Liver (tissue), 9 donors: ENCODE data around the gene HSPA12B. TPM values are rescaled to one million over a fixed set of nuclear protein-coding genes. Genes with fewer than 3 reads are reported as not detected.

Experiments
- DNase-seq: peaks from one replicate; pipeline ENCODE4 v3.0.0-alpha.2; 2017; ENCODE audit warnings: low spot score
- H3K27ac ChIP-seq, 2 donors: one replicate each; pipeline ENCODE4 v1.7.0; 2013; ENCODE audit warnings: inconsistent platforms in 2 of 2, low read length in 2 of 2, control low read depth in 1 of 2, low read depth in 1 of 2, mild to moderate bottlenecking in 1 of 2
- H3K27me3 ChIP-seq, 4 donors: one replicate each; pipeline versions ENCODE4 v1.6.1 to v1.7.0; 2013; ENCODE audit warnings: low read length in 3 of 4, inconsistent platforms in 1 of 4, mild to moderate bottlenecking in 1 of 4, moderate library complexity in 1 of 4; ENCODE audit not compliant: control insufficient read depth in 4 of 4, insufficient read depth in 4 of 4
- H3K36me3 ChIP-seq, 4 donors: one replicate each; pipeline versions ENCODE4 v1.6.1 to v1.7.0; 2013; ENCODE audit warnings: low read length in 3 of 4, mild to moderate bottlenecking in 3 of 4, low read depth in 1 of 4, moderate library complexity in 1 of 4; ENCODE audit not compliant: control insufficient read depth in 4 of 4, insufficient read depth in 3 of 4
- H3K4me1 ChIP-seq, 4 donors: one replicate each; pipeline versions ENCODE4 v1.6.1 to v1.7.0; 2013; ENCODE audit warnings: low read length in 3 of 4, mild to moderate bottlenecking in 3 of 4, moderate library complexity in 1 of 4; ENCODE audit not compliant: control insufficient read depth in 4 of 4, insufficient read depth in 4 of 4
- H3K4me3 ChIP-seq, 3 donors: one replicate each; pipeline versions ENCODE4 v1.6.1 to v1.7.0; 2013; ENCODE audit warnings: low read length in 3 of 3, control low read depth in 1 of 3, low read depth in 1 of 3, mild to moderate bottlenecking in 1 of 3
- H3K9ac ChIP-seq, 2 donors: one replicate each; pipeline ENCODE4 v1.7.0; 2013; ENCODE audit warnings: low read length in 2 of 2, mild to moderate bottlenecking in 2 of 2, moderate library complexity in 2 of 2, control low read depth in 1 of 2, low read depth in 1 of 2
- H3K9me3 ChIP-seq, 4 donors: one replicate each; pipeline versions ENCODE4 v1.6.1 to v1.7.0; 2013; ENCODE audit warnings: low read length in 3 of 4; ENCODE audit not compliant: control insufficient read depth in 4 of 4
- FOXA2 ChIP-seq: IDR thresholded peaks from 2 replicates; pipeline ENCODE4 v1.6.1; 2016; ENCODE audit warnings: antibody characterized with exemption
- GABPA ChIP-seq, 2 donors: IDR thresholded peaks in 1 of 2; conservative IDR thresholded peaks in 1 of 2; 2 replicates each; pipeline ENCODE4 v1.6.1; 2016; ENCODE audit warnings: antibody characterized with exemption in 2 of 2, mild to moderate bottlenecking in 1 of 2, moderate library complexity in 1 of 2
- HNF4A ChIP-seq, 2 donors: conservative IDR thresholded peaks; 2 replicates each; pipeline ENCODE4 v1.6.1; 2016; ENCODE audit warnings: antibody characterized with exemption in 2 of 2, mild to moderate bottlenecking in 2 of 2
- HNF4G ChIP-seq: IDR thresholded peaks from 2 replicates; pipeline ENCODE4 v1.6.1; 2016; ENCODE audit warnings: antibody characterized with exemption
- JUND ChIP-seq, 2 donors: IDR thresholded peaks; 2 replicates each; pipeline ENCODE4 v1.6.1; 2016; ENCODE audit warnings: antibody characterized with exemption in 2 of 2
- NR2F2 ChIP-seq: IDR thresholded peaks from 2 replicates; pipeline ENCODE4 v1.6.1; 2016; ENCODE audit warnings: antibody characterized with exemption
- SP1 ChIP-seq: IDR thresholded peaks from 2 replicates; pipeline ENCODE4 v1.6.1; 2018; ENCODE audit warnings: antibody characterized with exemption, mild to moderate bottlenecking
- TAF1 ChIP-seq: conservative IDR thresholded peaks from 2 replicates; pipeline ENCODE4 v1.6.1; 2016; ENCODE audit warnings: antibody characterized with exemption, mild to moderate bottlenecking
- YY1 ChIP-seq: IDR thresholded peaks from 2 replicates; pipeline ENCODE4 v1.6.1; 2016; ENCODE audit warnings: antibody characterized with exemption, mild to moderate bottlenecking
- ZBTB33 ChIP-seq: IDR thresholded peaks from 2 replicates; pipeline ENCODE4 v1.6.1; 2016; ENCODE audit warnings: antibody characterized with exemption
- WGBS: extraction: QIAGEN DNeasy Blood & Tissue Kit; methylation state at CpG from one replicate; pipeline ENCODE4 v1.1.7; 2013; 5-methylcytosine and 5-hydroxymethylcytosine counted together
- polyA plus RNA-seq, 2 donors: library from polyadenylated mRNA; stranded (reverse) in 1 of 2; unstranded in 1 of 2; fragments of 200-250 nt in 1 of 2; fragments of >200 nt in 1 of 2; fragmentation: Nextera tagmentation in 1 of 2; extraction: Ambion mirVana in 1 of 2; gene quantifications; one replicate each; pipeline versions ENCODE4 v1.2.1 to v1.2.3, GENCODE V29; 2013 to 2015
- total RNA-seq, 2 donors: library from RNA; depleted of rRNA; stranded (reverse); fragments of >200 nt; gene quantifications; one replicate each; pipeline ENCODE4 v1.2.3, GENCODE V29; 2014
- donor health status: healthy.
- donor health status: healthy.
- donor health status: healthy.
- donor health status: healthy.
- donor health status: healthy.

HSPA12B gene
- total and polyA plus RNA-seq, 4 donors: 0.72 to 1.8 (median 0.87) TPM

GRCh38 chr20:3801846-3802245, 69.4 kb downstream of the HSPA12B start:
- Histone ChIP-seq H3K4me3 (no peak overlapping the region), H3K4me1 (peaks cover 16 to 37% (median 28%) of the 10 kb centered on the region in 4 donors), H3K36me3 (peaks cover 0 to 10% (median 4%) of the 10 kb centered on the region in 4 donors), H3K27ac (no peak overlapping the region), H3K27me3 (no peaks in the 10 kb centered on the region), H3K9me3 (no peaks in the 10 kb centered on the region), H3K9ac (no peak overlapping the region)
- TF ChIP-seq HNF4G: no peak
- TF ChIP-seq GABPA (IDR thresholded peaks at IDR 0.05 in 1 of 2, conservative IDR thresholded peaks at IDR 0.05 in 1 of 2): no peak
- TF ChIP-seq ZBTB33: no peak
- TF ChIP-seq YY1: no peak
- TF ChIP-seq NR2F2: no peak
- TF ChIP-seq HNF4A (conservative IDR thresholded peaks at IDR 0.05): no peak
- no peak for TF ChIP-seq FOXA2
- TF ChIP-seq SP1: no peak
- TF ChIP-seq JUND (IDR thresholded peaks at IDR 0.05): no peak
- no peak for TF ChIP-seq TAF1
- WGBS: 98% methylated on average over 13 of the region's 13 CpGs
- DNase-seq: no peak

Other genes starting within 250 kb of the HSPA12B start
- gene GFRA4, start 69.3 kb upstream of the HSPA12B start, total RNA-seq: not detected
- not detected for gene GFRA4, start 69.3 kb upstream of the HSPA12B start, polyA plus RNA-seq
- gene ADAM33, start 50.7 kb upstream of the HSPA12B start, total RNA-seq: 1 to 10 TPM in 1 of 2 donors, under 1 TPM in 1; 0.70 to 1.2 TPM
- gene ADAM33, start 50.7 kb upstream of the HSPA12B start, polyA plus RNA-seq: under 1 TPM; 0.11 to 0.51 TPM
- gene SIGLEC1, start 20.1 kb upstream of the HSPA12B start, total RNA-seq: 1 to 10 TPM; 6.7 to 7.5 TPM
- 1 to 10 TPM; 2.3 to 7.8 TPM for gene SIGLEC1, start 20.1 kb upstream of the HSPA12B start, polyA plus RNA-seq
- gene ADISSP, start 35.1 kb downstream of the HSPA12B start, total RNA-seq: 10 to 100 TPM in 1 of 2 donors, 1 to 10 TPM in 1; 3.8 to 27.3 TPM
- gene ADISSP, start 35.1 kb downstream of the HSPA12B start, polyA plus RNA-seq: 10 to 100 TPM in 1 of 2 donors, 1 to 10 TPM in 1; 9.9 to 10.8 TPM
- gene SPEF1, start 48.8 kb downstream of the HSPA12B start, total RNA-seq: not detected
- gene SPEF1, start 48.8 kb downstream of the HSPA12B start, polyA plus RNA-seq: not detected
- gene CENPB, start 54.1 kb downstream of the HSPA12B start, total RNA-seq: 10 to 100 TPM; 20.3 to 30.5 TPM
- gene CENPB, start 54.1 kb downstream of the HSPA12B start, polyA plus RNA-seq: 10 to 100 TPM in 1 of 2 donors, 1 to 10 TPM in 1; 4.5 to 32.4 TPM
- gene CDC25B, start 63.6 kb downstream of the HSPA12B start, total RNA-seq: 10 to 100 TPM in 1 of 2 donors, 1 to 10 TPM in 1; 4.4 to 11.9 TPM
- gene CDC25B, start 63.6 kb downstream of the HSPA12B start, polyA plus RNA-seq: 10 to 100 TPM in 1 of 2 donors, 1 to 10 TPM in 1; 6.5 to 12.9 TPM
- 10 to 100 TPM in 1 of 2 donors, 1 to 10 TPM in 1; 9.2 to 14.5 TPM for gene AP5S1, start 87.9 kb downstream of the HSPA12B start, total RNA-seq
- gene AP5S1, start 87.9 kb downstream of the HSPA12B start, polyA plus RNA-seq: 10 to 100 TPM in 1 of 2 donors, 1 to 10 TPM in 1; 9.1 to 13.1 TPM
- 10 to 100 TPM; 17.2 to 20.9 TPM for gene MAVS, start 114.1 kb downstream of the HSPA12B start, total RNA-seq
- 1 to 10 TPM; 4.7 to 6.5 TPM for gene MAVS, start 114.1 kb downstream of the HSPA12B start, polyA plus RNA-seq
- gene PANK2, start 156.7 kb downstream of the HSPA12B start, total RNA-seq: 10 to 100 TPM; 21.1 to 27.7 TPM
- 10 to 100 TPM; 10.6 to 10.8 TPM for gene PANK2, start 156.7 kb downstream of the HSPA12B start, polyA plus RNA-seq